Middle frontal gyrus (tissue), 1 donor: Measurements from ENCODE around the gene NRG3.
A peak's percentile ranks its signal among the peaks of the same experiment; 100 is the strongest.
"Not testable (repeated sequence)": the region's sequence is repeated elsewhere in the genome, so short reads cannot be mapped to it uniquely, and the experiment has no call there.

Source experiments
- DNase-seq: peaks from one replicate; pipeline ENCODE4 v3.0.0-alpha.2; 2015; ENCODE audit warnings: low spot score; ENCODE audit errors: extremely low spot score

NRG3 gene

DNA sequence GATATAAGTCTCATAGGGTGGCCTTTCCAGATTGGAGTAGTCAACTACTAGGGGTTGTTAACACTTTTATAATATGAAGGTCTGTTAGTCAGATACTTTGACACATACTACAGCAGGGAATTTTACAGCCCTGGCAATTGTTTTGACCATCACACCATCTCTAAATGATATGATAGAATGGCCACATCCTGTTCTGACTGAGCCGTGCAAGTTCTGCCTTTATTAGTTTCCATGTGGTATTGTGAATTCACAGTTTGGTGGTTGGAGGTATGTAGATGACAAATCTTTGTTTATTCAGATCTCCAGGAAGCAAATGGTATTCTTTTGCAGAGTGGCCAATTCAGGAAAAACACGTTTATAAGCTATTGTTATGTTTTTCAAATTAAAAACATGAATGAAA is 83.0 kb downstream of the NRG3 start:
- no peak for DNase-seq

GRCh38 chr10:81959016-81959415 is 84.0 kb downstream of the NRG3 start:
- DNase-seq = no peak

DNA sequence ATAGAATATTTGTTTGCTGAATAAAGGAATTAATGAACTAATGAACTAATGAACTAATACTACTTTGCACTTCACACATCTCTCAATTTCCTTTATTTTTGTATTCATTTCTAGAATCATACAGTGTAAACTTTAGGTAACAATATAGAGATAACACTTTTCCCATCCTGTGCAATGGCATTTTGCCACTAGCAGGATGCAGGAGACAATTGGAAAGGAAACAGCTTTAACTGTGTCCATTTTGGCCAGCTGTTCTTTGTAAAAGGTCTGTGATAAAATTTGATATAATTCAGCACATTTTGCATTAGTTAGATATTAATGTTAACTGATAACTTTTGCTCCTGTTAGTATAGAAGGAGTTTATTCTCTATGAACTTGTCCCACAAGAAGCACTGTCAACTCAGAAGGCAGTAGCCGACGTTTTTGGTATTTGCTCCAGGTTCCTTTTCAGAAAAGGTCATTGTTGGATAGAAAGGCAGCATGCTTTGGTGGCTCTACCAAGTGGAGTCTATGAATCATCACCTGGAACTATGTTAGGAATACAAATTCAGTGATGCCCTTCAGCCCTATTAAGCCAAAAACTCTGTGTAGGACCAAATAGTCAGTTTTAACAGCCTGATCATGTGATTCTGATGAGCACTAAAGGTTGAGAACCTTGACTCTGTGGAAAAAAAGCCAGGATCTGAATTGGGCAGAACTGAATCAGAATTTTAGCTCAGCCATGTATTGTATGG is 86.6 kb downstream of the NRG3 start:
- DNase-seq = no peak

DNA sequence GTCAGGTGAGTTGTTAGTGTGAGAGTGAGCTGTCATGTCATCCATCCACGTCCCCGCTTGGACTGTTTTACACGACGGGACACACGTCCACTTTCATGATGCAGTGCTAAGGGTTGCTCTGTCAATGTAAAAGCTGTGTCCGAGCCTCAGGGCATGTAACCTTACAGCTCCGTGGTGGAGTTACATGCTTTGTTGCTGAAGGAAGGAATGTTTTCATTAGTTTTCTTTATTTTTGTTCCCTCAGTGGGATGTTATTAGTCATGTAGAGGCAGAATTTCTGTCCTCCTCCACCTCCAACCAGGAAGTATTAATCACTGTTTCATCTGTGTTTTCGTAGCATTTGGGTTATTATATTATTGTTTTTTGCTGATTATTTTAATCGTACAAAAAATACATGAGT is 88.6 kb downstream of the NRG3 start:
- no peak for DNase-seq

GRCh38 chr10:81967716-81968115 is 92.7 kb downstream of the NRG3 start:
- no peak for DNase-seq

DNA sequence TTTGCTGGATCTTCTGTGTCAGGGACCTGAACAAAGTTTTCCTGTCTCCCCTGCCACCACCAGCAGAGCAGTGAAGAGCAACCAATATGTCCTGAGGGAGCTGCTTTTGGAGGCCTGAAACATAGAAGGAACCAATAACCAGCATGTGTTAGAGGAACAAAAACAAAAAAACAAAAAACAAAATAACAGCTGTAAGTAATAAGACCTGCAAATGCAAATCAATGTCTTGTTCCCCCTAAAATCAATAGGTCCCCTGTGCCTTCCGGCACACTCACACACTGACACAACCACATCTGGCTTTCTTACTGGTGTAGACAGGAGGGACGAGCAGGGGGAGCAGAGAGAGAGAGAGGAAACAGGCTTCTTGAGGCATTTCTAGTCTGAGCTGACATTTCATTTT is 94.1 kb downstream of the NRG3 start:
- no peak for DNase-seq

- DNase-seq = no peak
Observed at GRCh38 chr10:81978238-81978637, 103.2 kb downstream of the NRG3 start.

GRCh38 chr10:81981724-81982123 is 106.7 kb downstream of the NRG3 start:
- no peak for DNase-seq

- no peak for DNase-seq
Observed at GRCh38 chr10:81984428-81984827, 109.4 kb downstream of the NRG3 start.

- no peak for DNase-seq
Observed at GRCh38 chr10:81995254-81995653, 120.3 kb downstream of the NRG3 start.

DNA sequence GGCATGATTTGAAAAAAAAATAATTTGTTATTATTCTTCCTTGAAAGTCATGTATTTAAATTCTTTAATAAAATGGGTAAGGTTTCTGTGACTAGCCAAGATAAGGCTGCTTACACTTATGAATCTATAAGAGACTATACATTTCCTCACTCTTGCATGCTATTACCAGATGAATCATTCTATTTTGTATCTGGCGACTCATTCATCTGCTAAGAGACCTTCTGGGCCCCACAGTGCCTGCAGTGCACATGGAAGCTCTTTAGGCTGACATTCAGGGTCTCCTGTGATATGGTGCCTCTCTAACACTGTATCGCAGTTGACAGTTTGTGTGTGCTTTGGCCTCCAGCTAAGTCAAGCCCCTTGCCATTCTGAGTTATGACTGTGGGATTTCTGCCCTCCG is 121.9 kb downstream of the NRG3 start:
- DNase-seq = no peak

- no peak for DNase-seq
Observed at GRCh38 chr10:82020999-82021398, 146.0 kb downstream of the NRG3 start.

- no peak for DNase-seq
Observed at GRCh38 chr10:82027711-82028110, 152.7 kb downstream of the NRG3 start.

DNA sequence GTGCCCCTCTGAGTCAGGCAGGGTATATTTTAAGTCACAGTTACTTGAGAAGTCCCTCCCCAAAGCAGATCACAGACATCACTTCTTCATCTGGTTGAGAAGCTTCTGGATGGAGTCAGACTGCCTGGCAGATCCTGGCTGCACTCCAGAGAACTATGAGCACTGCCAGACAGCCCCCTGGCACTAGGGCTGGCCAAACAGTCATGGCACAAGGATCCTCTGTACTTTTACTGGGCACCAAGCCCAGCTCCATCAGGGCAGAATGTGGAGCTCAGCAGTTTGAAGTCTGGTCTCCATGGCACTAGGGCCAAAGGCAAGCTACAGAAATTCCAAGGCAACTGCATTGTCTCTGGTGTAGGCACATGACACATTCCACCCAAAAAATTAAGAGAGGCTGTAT is 162.1 kb downstream of the NRG3 start:
- peak; percentile 37 for DNase-seq

DNA sequence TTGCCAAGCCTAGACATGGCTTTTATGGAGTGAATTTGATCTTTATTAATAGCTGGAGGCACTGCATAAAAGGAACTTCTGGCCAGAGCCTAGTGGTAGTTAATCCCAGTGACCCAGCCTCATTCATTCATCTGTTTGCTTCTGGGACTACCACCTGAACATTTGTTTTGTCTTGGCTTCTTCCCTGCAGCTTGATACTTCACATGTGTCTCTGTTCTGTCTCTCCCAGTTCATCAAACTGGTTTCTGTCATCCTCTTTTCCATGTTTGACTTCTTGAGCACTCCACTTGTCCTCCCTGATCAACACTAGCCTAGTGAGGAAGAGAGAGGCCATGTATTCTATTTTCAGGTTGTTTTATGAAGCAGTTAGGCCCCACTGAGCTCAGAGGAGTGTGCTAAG is 163.6 kb downstream of the NRG3 start:
- no peak for DNase-seq

DNA sequence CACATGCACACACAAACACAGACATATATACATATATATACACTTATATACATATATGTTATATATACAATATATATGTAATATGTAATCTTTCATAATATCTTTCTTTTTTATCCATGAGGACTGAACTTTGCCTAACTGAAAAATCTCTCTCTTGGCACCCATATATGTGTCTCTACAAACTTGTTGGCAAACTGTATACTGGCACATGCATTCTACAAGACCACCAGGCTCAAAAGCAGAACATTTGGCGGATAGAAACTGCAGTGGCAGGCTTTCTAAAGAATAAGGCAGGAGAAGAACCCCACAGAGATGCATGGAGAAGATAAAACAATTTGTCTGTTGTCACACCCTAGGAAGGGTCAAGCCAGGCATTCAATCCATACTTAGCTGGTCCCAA is 165.3 kb downstream of the NRG3 start:
- no peak for DNase-seq

GRCh38 chr10:82041018-82041417 is 166.0 kb downstream of the NRG3 start:
- no peak for DNase-seq

- DNase-seq = no peak
Observed at GRCh38 chr10:82056391-82056790, 181.4 kb downstream of the NRG3 start.

- DNase-seq = not testable (repeated sequence)
Observed at GRCh38 chr10:82067192-82067591, 192.2 kb downstream of the NRG3 start.

DNA sequence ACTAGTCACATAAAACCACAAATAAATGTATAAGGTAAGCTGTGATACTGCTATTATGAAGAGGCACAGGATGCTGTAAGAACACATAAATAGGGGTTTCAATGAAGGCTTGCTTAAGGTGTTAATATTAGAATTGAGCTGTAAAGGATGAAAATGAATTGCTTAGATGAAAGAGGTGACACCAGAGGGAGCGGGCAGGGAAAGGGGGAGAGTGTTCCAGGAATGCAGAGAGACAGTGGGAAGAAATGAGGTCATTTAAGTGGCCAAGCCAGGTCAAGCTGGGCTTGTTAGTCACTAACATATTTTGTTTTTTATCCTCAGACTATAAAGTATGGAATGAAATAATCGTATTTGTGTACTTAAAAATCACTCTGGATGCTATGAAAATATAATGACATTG is 193.5 kb downstream of the NRG3 start:
- no peak for DNase-seq

DNA sequence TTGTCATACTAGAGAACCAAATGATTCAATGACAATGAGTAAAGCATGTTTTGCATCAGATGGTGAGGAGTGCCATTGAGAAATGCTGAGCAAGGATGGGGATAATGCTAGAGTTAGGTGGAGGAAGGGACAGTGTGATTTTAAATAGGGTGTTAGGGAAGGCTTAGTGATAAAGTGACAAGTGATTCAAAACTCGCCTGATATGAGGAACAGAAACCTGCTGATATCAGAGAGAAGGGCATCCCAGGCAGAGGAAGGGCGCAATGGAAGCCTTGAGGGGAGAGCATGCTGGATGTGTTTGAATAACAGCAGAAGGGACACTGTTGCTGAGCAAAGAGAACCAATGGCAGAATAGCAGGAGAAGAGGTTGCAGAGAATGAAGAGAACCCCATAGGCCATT is 196.2 kb downstream of the NRG3 start:
- no peak for DNase-seq

DNA sequence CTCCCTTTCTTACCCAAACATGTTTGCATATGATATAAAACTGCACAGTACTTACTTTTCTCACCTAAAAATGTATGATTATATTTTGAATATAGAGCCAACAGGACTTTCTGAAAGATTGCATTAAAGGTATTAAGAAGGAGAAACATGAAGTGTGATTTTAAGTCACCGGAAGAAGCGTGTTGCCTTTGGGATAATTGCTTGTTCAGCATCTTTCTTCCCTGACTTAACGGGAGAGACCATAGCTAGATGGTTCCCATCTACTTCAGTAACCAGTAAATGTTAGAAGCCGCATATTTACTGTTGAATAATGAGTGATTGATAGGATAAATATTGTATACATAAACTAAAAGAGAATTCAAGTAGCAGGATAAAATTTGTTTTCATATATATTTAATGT is 197.1 kb downstream of the NRG3 start:
- DNase-seq = no peak

DNA sequence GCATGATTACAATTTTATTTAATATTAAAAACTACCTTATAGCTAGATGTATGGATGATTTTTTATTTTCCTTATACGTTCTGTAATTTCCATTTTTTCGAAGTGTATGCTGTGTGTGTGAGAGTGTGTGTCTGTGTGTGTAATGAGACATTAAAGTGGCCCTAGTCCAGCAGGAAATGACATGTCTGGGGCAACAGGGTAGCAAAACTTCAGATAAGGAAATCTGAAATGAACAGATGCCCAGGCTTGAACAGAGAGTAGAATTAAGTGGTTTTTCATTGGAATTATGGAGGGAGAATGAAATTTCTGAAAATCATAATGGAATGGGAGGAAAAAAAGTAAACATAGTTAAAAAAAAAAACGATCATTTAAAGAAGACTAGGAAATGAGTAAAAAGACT is 200.6 kb downstream of the NRG3 start:
- no peak for DNase-seq

GRCh38 chr10:82084496-82084895 is 209.5 kb downstream of the NRG3 start:
- DNase-seq = no peak
